DLD1 (cell line): Measurements from ENCODE around the gene ZNF331.

Source experiments
- in situ Hi-C: cut with HindIII; loops from 2 replicates; pipeline ENCODE4 v1.10.0; 2017; ENCODE audit warnings: low sequenced_read_pairs

The ZNF331 gene

DNA sequence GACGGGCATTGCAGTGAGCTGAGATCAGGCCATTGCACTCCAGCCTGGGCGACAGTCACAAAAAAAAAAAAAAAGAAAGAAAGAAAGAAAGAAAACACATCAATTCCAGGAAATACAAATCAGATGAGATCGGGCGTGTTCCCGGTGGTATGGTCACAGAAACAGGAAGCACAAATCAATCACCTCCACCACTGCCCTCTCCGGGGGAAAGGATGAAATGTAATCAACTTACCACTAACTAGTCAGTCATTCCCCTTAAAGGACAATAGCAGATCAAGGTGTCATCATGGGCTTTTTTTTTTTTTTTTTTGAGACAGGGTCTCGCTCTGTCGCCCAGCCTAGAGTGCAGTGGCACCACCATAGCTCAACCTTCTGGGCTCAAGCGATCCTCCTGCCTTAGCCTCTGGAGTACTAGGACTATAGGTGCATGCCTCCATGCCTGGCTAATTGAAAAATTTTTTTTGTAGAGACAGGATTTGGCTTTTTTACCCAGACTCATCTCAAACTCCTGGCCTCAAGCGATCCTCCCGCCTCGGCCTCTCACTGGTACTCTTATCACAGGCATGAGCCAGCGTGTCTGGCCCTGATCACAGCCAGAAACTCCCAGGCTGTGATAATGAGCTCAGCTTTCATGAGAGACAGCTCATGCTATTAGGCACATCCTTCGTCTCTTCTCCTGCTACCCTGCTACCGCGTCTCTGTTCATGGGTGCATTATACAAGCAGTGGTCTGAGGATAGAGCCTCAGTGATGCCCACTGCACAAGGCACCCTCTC lies 87.0 kb downstream of the ZNF331 start:
- in situ Hi-C loops = no loop called here

DNA sequence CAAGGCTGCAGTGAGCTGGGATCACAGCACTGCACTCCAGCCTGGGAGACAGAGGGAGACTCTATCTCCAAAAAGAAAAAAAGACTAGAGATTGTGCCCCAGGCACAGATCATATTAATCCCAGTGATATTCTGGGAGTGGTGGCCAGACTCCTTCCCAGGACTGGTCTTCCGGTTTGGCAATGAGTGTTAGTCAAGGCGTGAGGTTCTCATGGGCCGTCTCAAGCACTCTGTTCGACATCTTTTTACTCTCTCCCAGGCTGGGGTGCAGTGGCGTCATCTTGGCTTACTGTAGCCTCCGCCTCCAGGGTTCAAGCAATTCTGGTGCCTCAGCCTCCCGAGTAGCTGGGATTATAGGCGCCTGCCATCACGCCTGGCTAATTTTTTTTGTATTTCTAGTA lies 88.5 kb downstream of the ZNF331 start:
- in situ Hi-C loops = no loop called here

DNA sequence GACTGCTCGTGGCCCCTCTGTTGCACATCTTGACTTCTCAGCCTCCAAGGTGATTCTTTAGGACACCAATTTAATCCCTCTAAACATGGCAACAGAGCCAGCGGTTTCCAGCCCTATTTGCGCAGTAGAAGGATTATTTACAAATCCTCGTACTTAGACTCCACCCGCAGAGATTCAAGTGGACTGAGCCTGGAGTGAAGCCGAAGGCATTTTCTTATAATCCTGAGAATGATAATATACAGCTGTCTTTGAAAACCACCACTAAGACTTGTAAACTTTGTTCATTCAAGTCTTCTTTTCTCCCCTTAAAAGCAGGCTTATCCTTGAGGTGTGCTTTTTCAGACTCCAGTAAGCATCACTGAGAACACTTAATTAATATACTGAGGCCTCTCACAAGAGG lies 89.0 kb downstream of the ZNF331 start:
- in situ Hi-C loops = no loop called here
